PC-3 (cell line): ENCODE data around the gene DOCK4. TPM values are rescaled to one million over a fixed set of nuclear protein-coding genes. Genes with fewer than 3 reads are reported as not detected.
A peak's percentile ranks its signal among the peaks of the same experiment; 100 is the strongest.

Experiments used
- ATAC-seq: fragments of 200-7000 bp; cut with Tn5 transposase; 2 replicates; pipeline ENCODE4 v1.9.1; 2020; ENCODE audit warnings: mild to moderate bottlenecking, moderate library complexity
- BruUV-seq: library from RNA; stranded (reverse); fragments of 400-500 nt; replicated peaks from 2 replicates; lab custom pipeline; 2021; lab: Mats Ljungman, UMichigan
- CTCF ChIA-PET: fragments of 300-600 bp; sonication (Branson Sonifier 250); formaldehyde crosslinking; loops from one replicate; lab custom pipeline; 2022; ENCODE audit warnings: antibody characterized with exemption; lab: Charles Lee
- POLR2A ChIA-PET: fragments of 300-600 bp; sonication (Branson Sonifier 250); formaldehyde crosslinking; loops from one replicate; lab custom pipeline; 2022; ENCODE audit warnings: antibody characterized with exemption; ENCODE audit not compliant: unreplicated experiment; lab: Charles Lee
- DNase-seq: peaks from one replicate; pipeline ENCODE4 v3.0.0-alpha.2; 2015
- H2AFZ ChIP-seq: fragments of 300-600 bp; sonication (generic); 2 replicates; pipeline ENCODE4 v1.6.0; 2016; ENCODE audit warnings: antibody characterized with exemption, low read length
- H3F3A ChIP-seq: fragments of 300-600 bp; sonication (generic); one replicate; pipeline ENCODE4 v1.6.0; 2017; ENCODE audit warnings: antibody characterized with exemption, low read length, control low read depth, mild to moderate bottlenecking; ENCODE audit not compliant: unreplicated experiment
- H3K27ac ChIP-seq: fragments of 300-600 bp; sonication (generic); 2 replicates; pipeline ENCODE4 v1.5.1; 2016; ENCODE audit warnings: mild to moderate bottlenecking, low read length
- H3K27me3 ChIP-seq: fragments of 300-600 bp; sonication (generic); 2 replicates; pipeline ENCODE4 v1.6.1; 2016; ENCODE audit warnings: low read length, mixed read lengths
- H3K36me3 ChIP-seq: fragments of 300-600 bp; sonication (generic); 2 replicates; pipeline ENCODE4 v1.6.1; 2016; ENCODE audit warnings: low read depth, mixed run types, low read length, mixed read lengths
- H3K4me1 ChIP-seq: fragments of 300-600 bp; sonication (generic); 2 replicates; pipeline ENCODE4 v1.5.1; 2016; ENCODE audit warnings: low read length; ENCODE audit not compliant: insufficient read depth
- H3K4me2 ChIP-seq: fragments of 300-600 bp; sonication (generic); 2 replicates; pipeline ENCODE4 v1.6.0; 2016; ENCODE audit warnings: low read length
- H3K4me3 ChIP-seq: fragments of 300-600 bp; sonication (generic); 2 replicates; pipeline ENCODE4 v1.5.1; 2016; ENCODE audit warnings: mild to moderate bottlenecking, low read length, mixed read lengths
- H3K79me2 ChIP-seq: fragments of 300-600 bp; sonication (generic); 2 replicates; pipeline ENCODE4 v1.6.1; 2017; ENCODE audit warnings: low read length, mixed read lengths
- H3K9ac ChIP-seq: fragments of 300-600 bp; sonication (generic); 2 replicates; pipeline ENCODE4 v1.6.0; 2016; ENCODE audit warnings: mild to moderate bottlenecking, low read length
- H3K9me2 ChIP-seq: fragments of 300-600 bp; sonication (generic); replicated peaks from 2 replicates; pipeline ENCODE4 v1.6.1; 2016; ENCODE audit warnings: mixed run types, low read length, mixed read lengths
- H3K9me3 ChIP-seq: fragments of 300-600 bp; sonication (generic); 2 replicates; pipeline ENCODE4 v1.6.1; 2016; ENCODE audit warnings: low read length, mixed read lengths
- H4K20me1 ChIP-seq: fragments of 300-600 bp; sonication (generic); 2 replicates; pipeline ENCODE4 v1.6.1; 2016; ENCODE audit warnings: low read length, mixed read lengths
- EZH2 ChIP-seq: fragments of 300-600 bp; sonication (generic); IDR thresholded peaks from one replicate; pipeline ENCODE4 v1.6.1; 2017; ENCODE audit warnings: antibody characterized with exemption, mild to moderate bottlenecking, low read length; ENCODE audit not compliant: unreplicated experiment
- EZH2phosphoT487 ChIP-seq: fragments of 300-600 bp; sonication (generic); IDR thresholded peaks from 2 replicates; pipeline ENCODE4 v1.6.1; 2018; ENCODE audit warnings: mild to moderate bottlenecking, antibody characterized with exemption, low read length, borderline replicate concordance
- intact Hi-C: fragments of 100-400 bp; cut with micrococcal nuclease; formaldehyde crosslinking; loops from 2 replicates; pipeline ENCODE4 v1.9.0; 2023
- total RNA-seq: library from RNA; depleted of rRNA; stranded (reverse); fragments of >200 nt; gene quantifications from 2 replicates; pipeline ENCODE4 v1.2.3, GENCODE V29; 2014
- TF ChIP-seq, protein P1 (sequence below): fragments of 300-600 bp; sonication (generic); conservative IDR thresholded peaks from 2 replicates; pipeline ENCODE4 v1.5.1; 2017; ENCODE audit warnings: antibody characterized with exemption, low read depth, mild to moderate bottlenecking, low read length

DOCK4 gene
- total RNA-seq, 1 experiment from 2014 or later = 25.4 TPM

DNA sequence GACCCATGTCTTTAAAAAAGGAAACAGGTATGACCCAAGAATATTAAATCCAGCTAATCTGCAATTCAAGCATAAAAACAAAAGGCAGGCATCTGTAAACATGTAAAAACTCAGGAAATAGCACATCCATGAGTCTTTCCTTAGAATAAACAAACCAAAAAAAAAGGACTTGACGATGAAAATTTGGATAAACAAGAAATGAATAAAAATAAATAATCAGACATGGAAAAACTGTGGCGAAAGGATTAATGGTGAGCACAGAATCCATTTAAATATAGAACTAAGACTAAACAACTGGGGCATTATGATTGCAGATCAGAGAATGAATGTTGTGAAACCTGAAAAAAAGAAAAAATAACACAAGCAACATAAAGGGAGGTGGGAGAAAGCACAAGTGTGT, 170.1 kb downstream of the DOCK4 start:
- no peaks in the 10 kb centered on the region for H4K20me1 ChIP-seq
- H3K27ac ChIP-seq = peak overlapping the region; percentile 49
- no TSS peak for BruUV-seq
- H3K9me3 ChIP-seq = no peaks in the 10 kb centered on the region
- peaks cover 18% of the 10 kb centered on the region for H3K4me1 ChIP-seq
- H3K4me3 ChIP-seq = 0 out of 2 replicates have a peak overlapping the region, but pooled peaks have one; percentile 19
- no peaks in the 10 kb centered on the region for H3K9me2 ChIP-seq
- H3K36me3 ChIP-seq = no peaks in the 10 kb centered on the region
- ATAC-seq (peak; percentile 77), DNase-seq (peak; percentile 46)
- H3K27me3 ChIP-seq = no peaks in the 10 kb centered on the region
- no peak overlapping the region for H3K9ac ChIP-seq
- peak overlapping the region; percentile 63 for H3K4me2 ChIP-seq
- H3F3A ChIP-seq = no peaks in the 10 kb centered on the region
- ChIA-PET POLR2A (interaction anchor here (0.7 kb wide), 1 partner anchor 9 kb away, joined by 7 read pairs; no protein-coding TSS in a partner anchor), CTCF (interaction anchor here (0.6 kb wide), 1 partner anchor 82 kb away, joined by 3 read pairs; no protein-coding TSS in a partner anchor)
- TF ChIP-seq EZH2 (no peak), EZH2phosphoT487 (no peak)
- TF ChIP-seq, protein P1, sequence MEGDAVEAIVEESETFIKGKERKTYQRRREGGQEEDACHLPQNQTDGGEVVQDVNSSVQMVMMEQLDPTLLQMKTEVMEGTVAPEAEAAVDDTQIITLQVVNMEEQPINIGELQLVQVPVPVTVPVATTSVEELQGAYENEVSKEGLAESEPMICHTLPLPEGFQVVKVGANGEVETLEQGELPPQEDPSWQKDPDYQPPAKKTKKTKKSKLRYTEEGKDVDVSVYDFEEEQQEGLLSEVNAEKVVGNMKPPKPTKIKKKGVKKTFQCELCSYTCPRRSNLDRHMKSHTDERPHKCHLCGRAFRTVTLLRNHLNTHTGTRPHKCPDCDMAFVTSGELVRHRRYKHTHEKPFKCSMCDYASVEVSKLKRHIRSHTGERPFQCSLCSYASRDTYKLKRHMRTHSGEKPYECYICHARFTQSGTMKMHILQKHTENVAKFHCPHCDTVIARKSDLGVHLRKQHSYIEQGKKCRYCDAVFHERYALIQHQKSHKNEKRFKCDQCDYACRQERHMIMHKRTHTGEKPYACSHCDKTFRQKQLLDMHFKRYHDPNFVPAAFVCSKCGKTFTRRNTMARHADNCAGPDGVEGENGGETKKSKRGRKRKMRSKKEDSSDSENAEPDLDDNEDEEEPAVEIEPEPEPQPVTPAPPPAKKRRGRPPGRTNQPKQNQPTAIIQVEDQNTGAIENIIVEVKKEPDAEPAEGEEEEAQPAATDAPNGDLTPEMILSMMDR = no peak
- intact Hi-C loops = no loop called here
- H2AFZ ChIP-seq = no peak overlapping the region
- H3K79me2 ChIP-seq = 0 out of 2 replicates have a peak, but pooled peaks cover 9% of the 10 kb centered on the region

DNA sequence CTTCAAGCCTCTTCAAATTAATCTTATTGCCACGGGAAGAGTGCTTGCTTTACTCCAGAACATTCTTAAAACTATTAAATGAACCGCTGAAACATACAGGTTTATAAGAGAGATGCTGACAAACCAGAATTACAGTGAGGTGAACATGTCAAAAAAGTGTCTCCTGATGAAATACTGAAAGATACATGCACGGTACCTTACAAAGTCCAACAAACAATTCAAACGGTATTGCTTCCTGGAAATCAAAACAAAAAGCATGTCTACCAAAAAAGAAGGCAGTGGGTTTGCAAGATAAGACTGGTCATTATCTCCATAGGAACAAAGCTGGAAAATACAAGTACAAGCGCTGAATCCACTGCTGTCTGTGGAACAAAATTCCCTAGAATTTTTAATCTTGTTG, 174.5 kb downstream of the DOCK4 start:
- ChIA-PET CTCF (no interaction called here), POLR2A (no interaction called here)
- no TSS peak for BruUV-seq
- Histone ChIP-seq H4K20me1 (no peaks in the 10 kb centered on the region), H3K4me1 (peaks cover 18% of the 10 kb centered on the region), H3K9ac (no peak overlapping the region), H3F3A (no peaks in the 10 kb centered on the region), H3K27ac (no peak overlapping the region), H3K36me3 (no peaks in the 10 kb centered on the region), H3K27me3 (no peaks in the 10 kb centered on the region), H2AFZ (no peak overlapping the region), H3K9me3 (no peaks in the 10 kb centered on the region), H3K4me2 (no peak overlapping the region), H3K9me2 (no peaks in the 10 kb centered on the region), H3K79me2 (0 out of 2 replicates have a peak, but pooled peaks cover 9% of the 10 kb centered on the region), H3K4me3 (no peak overlapping the region)
- ATAC-seq = no peak
- intact Hi-C loops = no loop called here
- DNase-seq = no peak
- no peak for TF ChIP-seq EZH2phosphoT487

DNA sequence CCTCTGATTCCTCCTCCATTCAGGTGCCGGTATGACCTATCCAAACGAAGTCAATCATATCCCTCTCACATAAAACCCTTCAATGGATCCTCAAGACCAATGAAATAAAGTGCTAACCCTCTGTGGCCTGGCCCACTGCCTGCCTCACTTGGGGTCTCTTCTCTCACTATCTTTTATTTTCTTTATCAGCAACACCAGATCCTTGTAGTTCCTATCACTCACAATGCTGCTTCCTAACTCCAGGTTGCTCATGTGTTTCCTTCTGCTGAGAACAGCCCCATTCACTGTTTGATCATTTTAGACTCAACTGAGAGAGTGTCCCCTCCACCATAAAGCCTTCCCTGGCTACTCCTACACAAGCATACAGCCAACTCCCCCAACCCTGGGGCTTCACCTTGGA, 180.6 kb downstream of the DOCK4 start:
- Histone ChIP-seq H3F3A (no peaks in the 10 kb centered on the region), H3K36me3 (no peaks in the 10 kb centered on the region), H3K4me1 (no peaks in the 10 kb centered on the region), H3K27me3 (no peaks in the 10 kb centered on the region), H3K9me2 (no peaks in the 10 kb centered on the region), H2AFZ (no peak overlapping the region), H3K9ac (no peak overlapping the region), H3K27ac (no peak overlapping the region), H4K20me1 (no peaks in the 10 kb centered on the region), H3K4me2 (no peak overlapping the region), H3K4me3 (no peak overlapping the region), H3K9me3 (no peaks in the 10 kb centered on the region), H3K79me2 (no peaks in the 10 kb centered on the region)
- BruUV-seq = no TSS peak
- intact Hi-C loops = no loop called here
- ChIA-PET POLR2A (no interaction called here), CTCF (no interaction called here)
- ATAC-seq = no peak
- no peak for TF ChIP-seq EZH2phosphoT487
- TF ChIP-seq, protein P1 = no peak
- TF ChIP-seq EZH2 = no peak
- no peak for DNase-seq
